Measurements from ENCODE around the gene DYNLT5.

- TF ChIP-seq CTCF (IDR thresholded peaks at IDR 0.05; ENCODE audit: low read depth, low read length) (no peak), POLR2A (IDR thresholded peaks at IDR 0.05; ENCODE audit: extremely low read depth, insufficient read length) (no peak), MAX (IDR thresholded peaks at IDR 0.05; ENCODE audit: low read depth, low read length) (no peak), MYC (IDR thresholded peaks at IDR 0.05; ENCODE audit: low read depth, low read length) (no peak)
Measured at GRCh38 chr1:66729119-66729518, 23.1 kb upstream of the DYNLT5 start.
